Mucosa of descending colon (tissue), 3 donors: ENCODE results near the gene TPR. TPM values are rescaled to one million over a fixed set of nuclear protein-coding genes. Genes with fewer than 3 reads are reported as not detected.
"Not testable (repeated sequence)": the region's sequence is repeated elsewhere in the genome, so short reads cannot be mapped to it uniquely, and the experiment has no call there.

Source experiments
- ATAC-seq: fragments of 200-7000 bp; cut with Tn5 transposase; one replicate; pipeline ENCODE4 v1.9.1; 2020; ENCODE audit warnings: mild to moderate bottlenecking, moderate library complexity
- DNase-seq, 3 donors: peaks; one replicate each; pipeline ENCODE4 v3.0.0-alpha.2; 2020
- H3K36me3 ChIP-seq: fragments of 200-600 bp; one replicate; pipeline ENCODE4 v1.8.0; 2021; ENCODE audit warnings: low read depth, mild to moderate bottlenecking
- H3K4me1 ChIP-seq: fragments of 200-600 bp; one replicate; pipeline ENCODE4 v1.8.0; 2021; ENCODE audit warnings: low read depth, mild to moderate bottlenecking
- H3K4me3 ChIP-seq: fragments of 200-600 bp; one replicate; pipeline ENCODE4 v1.8.0; 2021; ENCODE audit warnings: mild to moderate bottlenecking
- H3K9me3 ChIP-seq: fragments of 200-600 bp; one replicate; pipeline ENCODE4 v1.8.0; 2021; ENCODE audit warnings: mild to moderate bottlenecking
- intact Hi-C, 2 donors: fragments of 100-400 bp; cut with DNase I in 1 of 2; cut with micrococcal nuclease in 1 of 2; formaldehyde crosslinking; loops; one replicate each; pipeline versions ENCODE4 v1.11.0 to v1.11.1; 2022; cut with DNase I, micrococcal nuclease
- total RNA-seq, 3 donors: library from RNA; stranded (reverse); fragmentation: NEBNext Ultra II Directional in 2 of 3; extraction: Animal tissue kit (Norgen Biotek cat#: 25700) in 2 of 3; gene quantifications; one replicate each; pipeline versions ENCODE4 v1.2.1 to v1.2.4, GENCODE V29; 2021 to 2023
- TF ChIP-seq, protein P1 (sequence below): fragments of 200-600 bp; IDR thresholded peaks from one replicate; pipeline ENCODE4 v1.8.0; 2022; ENCODE audit warnings: antibody characterized with exemption, mild to moderate bottlenecking
- donor health status: DM: no; HTN: no; CAD: no; lungs with moderate emphysema.
- donor health status: DM: no; HTN: no; CAD: no.
- donor health status: DM: no; HTN: yes; CAD: no.

The TPR gene
- total RNA-seq, 3 donors from 2014 or later = 68.3 to 90.1 (median 78.3) TPM

DNA sequence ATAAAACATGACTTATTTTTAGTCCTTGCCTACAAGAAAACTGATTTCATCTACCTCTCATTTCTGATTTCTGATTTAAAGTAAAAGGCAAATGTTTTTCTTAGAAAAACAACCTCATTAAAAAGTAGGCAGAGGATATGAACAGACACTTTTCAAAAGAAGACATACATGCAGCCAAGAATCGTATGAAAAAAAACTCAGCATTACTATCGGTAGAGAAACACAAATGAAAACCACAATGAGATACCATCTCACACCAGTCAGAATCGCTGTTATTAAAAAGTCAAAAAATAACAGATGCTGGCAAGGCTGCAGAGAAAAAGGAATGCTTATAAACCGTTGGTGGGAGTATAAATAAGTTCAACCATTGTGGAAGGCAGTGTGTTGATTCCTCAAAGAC, 16.8 kb upstream of the TPR start:
- peaks cover 16% of the 10 kb centered on the region for H3K36me3 ChIP-seq
- ATAC-seq = no peak
- H3K9me3 ChIP-seq = no peaks in the 10 kb centered on the region

GRCh38 chr1:186390925-186391324, 15.9 kb upstream of the TPR start:
- DNase-seq (no peak), ATAC-seq (no peak)
- Histone ChIP-seq H3K36me3 (peaks cover 16% of the 10 kb centered on the region), H3K4me1 (no peaks in the 10 kb centered on the region), H3K4me3 (no peak overlapping the region), H3K9me3 (no peaks in the 10 kb centered on the region)
- TF ChIP-seq, protein P1, sequence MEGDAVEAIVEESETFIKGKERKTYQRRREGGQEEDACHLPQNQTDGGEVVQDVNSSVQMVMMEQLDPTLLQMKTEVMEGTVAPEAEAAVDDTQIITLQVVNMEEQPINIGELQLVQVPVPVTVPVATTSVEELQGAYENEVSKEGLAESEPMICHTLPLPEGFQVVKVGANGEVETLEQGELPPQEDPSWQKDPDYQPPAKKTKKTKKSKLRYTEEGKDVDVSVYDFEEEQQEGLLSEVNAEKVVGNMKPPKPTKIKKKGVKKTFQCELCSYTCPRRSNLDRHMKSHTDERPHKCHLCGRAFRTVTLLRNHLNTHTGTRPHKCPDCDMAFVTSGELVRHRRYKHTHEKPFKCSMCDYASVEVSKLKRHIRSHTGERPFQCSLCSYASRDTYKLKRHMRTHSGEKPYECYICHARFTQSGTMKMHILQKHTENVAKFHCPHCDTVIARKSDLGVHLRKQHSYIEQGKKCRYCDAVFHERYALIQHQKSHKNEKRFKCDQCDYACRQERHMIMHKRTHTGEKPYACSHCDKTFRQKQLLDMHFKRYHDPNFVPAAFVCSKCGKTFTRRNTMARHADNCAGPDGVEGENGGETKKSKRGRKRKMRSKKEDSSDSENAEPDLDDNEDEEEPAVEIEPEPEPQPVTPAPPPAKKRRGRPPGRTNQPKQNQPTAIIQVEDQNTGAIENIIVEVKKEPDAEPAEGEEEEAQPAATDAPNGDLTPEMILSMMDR = no peak
- intact Hi-C loops = no loop called here

More for the DNA sequence above, 16.8 kb upstream of the TPR start:
- Histone ChIP-seq H3K4me3 (no peak overlapping the region), H3K4me1 (no peaks in the 10 kb centered on the region)
- intact Hi-C loops = no loop called here
- DNase-seq = no peak
- TF ChIP-seq, protein P1 = no peak

DNA sequence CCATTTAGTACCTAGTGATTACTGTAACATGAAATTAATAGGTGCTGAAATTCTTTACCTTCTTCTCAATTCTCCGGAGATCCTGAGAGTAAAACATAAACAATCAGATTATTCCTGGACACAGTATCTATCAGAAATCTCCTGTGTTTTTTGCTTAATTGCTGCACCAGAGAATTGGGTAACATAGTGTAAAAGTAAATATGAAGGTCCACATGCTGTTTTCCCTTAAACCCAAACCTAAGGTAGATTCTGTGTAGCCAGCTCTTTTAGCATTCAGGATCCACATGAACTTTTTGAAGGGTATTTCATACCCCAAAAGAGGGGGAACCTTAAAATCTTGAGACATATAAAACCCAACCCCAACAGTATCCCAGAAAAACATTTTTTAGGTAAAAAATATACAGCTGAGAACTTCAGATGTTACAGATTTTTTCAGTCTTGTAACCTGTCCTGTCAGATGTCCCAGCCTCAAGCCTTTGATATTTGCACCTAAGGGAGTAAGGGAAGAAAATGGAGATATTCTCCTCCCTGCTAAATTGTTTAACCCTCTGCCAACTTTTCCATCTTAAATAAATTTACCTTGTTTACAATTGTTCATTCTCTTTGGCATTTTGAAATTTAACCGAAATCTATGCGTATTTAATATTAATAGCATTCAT, 11.8 kb upstream of the TPR start:
- Histone ChIP-seq H3K9me3 (no peaks in the 10 kb centered on the region), H3K36me3 (peaks cover 16% of the 10 kb centered on the region), H3K4me1 (no peaks in the 10 kb centered on the region), H3K4me3 (no peak overlapping the region)
- TF ChIP-seq, protein P1 = no peak
- DNase-seq = no peak
- no peak for ATAC-seq
- intact Hi-C loops = no loop called here

GRCh38 chr1:186375929-186376319, 871 bp upstream of the TPR start:
- intact Hi-C loops = no loop called here
- H3K4me1 ChIP-seq = peaks cover 18% of the 10 kb centered on the region
- no peak for DNase-seq
- ATAC-seq = peak; percentile 31
- peak overlapping the region; percentile 93 for H3K4me3 ChIP-seq
- no peaks in the 10 kb centered on the region for H3K9me3 ChIP-seq
- H3K36me3 ChIP-seq = no peaks in the 10 kb centered on the region
- TF ChIP-seq, protein P1 = no peak

DNA sequence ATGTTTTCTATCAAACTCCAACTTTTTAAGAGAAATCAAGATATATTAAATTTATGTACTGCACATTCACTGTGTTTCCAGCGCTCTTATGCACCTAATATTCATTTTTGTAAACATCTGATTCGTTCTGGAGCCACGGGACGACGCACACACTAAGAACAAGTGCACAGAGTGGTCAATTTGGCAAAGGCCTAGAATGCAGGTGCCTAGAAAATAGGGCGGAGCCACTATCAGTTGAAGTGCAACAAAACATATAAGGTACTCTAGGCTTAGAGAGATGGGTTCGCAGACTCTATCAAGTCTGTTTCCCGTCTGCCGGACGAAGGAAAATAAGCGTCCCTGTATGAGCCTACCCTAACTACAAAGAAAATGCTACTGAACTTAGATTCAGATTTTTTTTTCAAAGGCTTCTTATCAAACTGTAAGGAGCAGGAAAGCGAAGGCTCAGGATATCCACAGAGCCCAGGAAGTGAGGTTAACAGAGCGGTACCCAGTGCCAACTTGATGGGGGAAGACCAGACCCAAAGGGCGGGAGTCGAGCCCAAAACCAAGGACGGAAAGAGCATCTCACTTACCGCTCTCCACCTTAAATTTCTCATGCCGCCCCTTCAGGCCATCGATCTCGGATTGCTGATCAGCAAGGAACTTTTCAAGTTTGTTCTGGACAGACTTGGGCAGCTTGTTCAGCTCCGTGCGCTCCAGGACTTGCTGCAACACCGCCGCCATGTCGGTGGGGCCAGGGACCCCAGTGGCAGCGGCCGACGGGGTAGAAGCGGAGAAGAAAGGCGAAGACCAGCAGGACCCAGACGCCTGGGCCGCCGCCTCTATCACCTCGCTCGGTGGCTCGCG, 526 bp downstream of the TPR start:
- Histone ChIP-seq H3K4me1 (peaks cover 18% of the 10 kb centered on the region), H3K9me3 (no peaks in the 10 kb centered on the region), H3K4me3 (peak overlapping the region; percentile 93), H3K36me3 (no peaks in the 10 kb centered on the region)
- ATAC-seq (peak; percentile 9), DNase-seq (peak in 2 of 3 donors; percentile 19 to 51)
- intact Hi-C loops = no loop called here
- TF ChIP-seq, protein P1 = no peak

- peaks cover 22% of the 10 kb centered on the region for H3K36me3 ChIP-seq
- H3K4me3 ChIP-seq, intact Hi-C loops, DNase-seq, H3K4me1 ChIP-seq, ATAC-seq, H3K9me3 ChIP-seq: not testable (repeated sequence)
Observed at GRCh38 chr1:186347837-186348691, 27.0 kb downstream of the TPR start.
